Fibroblast of skin of right quadriceps (primary cell): Measurements from ENCODE around the gene PLCB4.

Experiments
- DNase-seq: peaks from one replicate; pipeline ENCODE4 v3.0.0-alpha.2; 2013

PLCB4 gene

DNA sequence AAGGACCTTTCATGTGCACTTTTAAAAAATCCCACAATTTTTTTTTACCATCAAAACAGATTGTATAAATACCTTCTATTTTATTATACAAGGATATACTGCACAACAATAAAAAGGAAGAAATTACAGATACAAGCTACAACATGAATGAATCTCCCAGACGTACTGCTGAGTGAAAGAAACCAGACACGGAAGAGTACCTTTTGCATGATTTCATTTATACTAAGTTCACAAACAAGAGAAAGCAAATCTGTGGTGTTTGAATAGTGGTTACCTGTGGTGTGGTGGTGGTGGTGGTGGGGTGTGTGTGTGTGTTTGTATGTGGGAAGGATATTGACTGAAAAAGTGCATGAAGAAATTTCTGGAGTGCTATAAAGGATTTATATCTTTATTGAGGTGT is 6.8 kb upstream of the PLCB4 start:
- DNase-seq = no peak

DNA sequence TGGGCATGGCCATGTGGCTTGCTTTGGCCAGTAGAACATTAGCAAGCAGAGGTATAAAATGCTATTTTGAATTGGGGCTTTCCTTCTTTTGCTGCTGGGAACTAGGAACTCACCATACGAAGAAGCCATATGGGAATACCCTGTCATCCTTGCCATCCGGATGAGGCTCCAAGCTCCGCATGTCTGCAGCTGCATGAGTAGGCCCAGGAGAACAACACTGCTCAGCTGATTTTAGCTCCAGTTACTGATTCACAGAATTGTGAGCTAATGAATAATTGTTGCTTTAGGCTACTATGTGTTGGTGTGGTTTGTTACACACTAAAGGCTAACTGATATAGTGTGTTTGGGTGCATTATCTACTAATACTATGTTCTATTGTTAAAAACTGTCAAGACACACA is 2.7 kb upstream of the PLCB4 start:
- DNase-seq = peak; percentile 54

DNA sequence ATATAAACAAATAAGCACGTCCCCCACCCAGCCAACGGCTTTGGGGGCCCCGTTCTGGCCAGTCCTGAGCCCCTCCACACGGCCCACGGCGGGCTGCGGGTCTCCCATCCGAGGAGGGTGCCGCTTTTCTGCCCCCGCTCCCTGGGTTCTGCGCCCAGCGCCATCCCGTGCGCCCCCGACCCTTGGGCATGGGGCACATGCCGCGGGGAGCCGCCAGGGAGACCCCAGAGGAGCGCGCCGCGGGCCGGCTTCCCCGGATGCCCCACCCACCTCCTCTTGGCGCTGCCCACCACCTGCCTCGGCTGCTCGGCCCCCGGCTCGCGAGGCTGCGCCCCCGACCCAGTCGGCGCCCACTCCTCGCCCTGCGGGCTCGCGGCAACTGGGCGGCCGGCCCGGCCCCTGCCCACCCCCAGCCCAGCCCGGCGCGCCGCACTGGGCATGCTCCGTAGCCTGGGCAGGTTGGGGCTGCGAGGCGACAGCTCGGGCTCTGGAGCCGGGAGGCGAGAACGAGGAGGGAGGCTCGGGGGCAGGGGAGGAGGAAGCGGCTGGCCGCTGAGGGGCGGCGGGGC is 570 bp upstream of the PLCB4 start:
- peak; percentile 38 for DNase-seq

DNA sequence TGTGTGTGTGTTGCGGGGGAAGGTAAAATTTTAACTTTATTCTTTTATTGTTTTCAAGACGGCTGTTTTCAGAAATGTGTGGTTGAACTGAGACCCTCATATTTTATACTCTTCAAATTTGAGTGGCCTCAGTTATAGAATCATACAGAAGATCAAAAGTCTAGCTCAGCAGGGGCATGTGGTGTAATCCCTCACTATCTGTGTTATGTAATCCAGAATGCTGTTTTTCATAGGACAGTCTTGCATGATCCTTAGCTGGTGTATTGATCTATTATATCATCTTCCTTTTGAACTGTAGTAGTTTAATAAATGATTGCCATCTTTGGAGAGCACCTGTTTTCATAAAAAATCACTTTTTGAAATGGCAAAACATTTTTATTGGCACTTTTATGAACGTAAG is 1.4 kb downstream of the PLCB4 start:
- DNase-seq = no peak

DNA sequence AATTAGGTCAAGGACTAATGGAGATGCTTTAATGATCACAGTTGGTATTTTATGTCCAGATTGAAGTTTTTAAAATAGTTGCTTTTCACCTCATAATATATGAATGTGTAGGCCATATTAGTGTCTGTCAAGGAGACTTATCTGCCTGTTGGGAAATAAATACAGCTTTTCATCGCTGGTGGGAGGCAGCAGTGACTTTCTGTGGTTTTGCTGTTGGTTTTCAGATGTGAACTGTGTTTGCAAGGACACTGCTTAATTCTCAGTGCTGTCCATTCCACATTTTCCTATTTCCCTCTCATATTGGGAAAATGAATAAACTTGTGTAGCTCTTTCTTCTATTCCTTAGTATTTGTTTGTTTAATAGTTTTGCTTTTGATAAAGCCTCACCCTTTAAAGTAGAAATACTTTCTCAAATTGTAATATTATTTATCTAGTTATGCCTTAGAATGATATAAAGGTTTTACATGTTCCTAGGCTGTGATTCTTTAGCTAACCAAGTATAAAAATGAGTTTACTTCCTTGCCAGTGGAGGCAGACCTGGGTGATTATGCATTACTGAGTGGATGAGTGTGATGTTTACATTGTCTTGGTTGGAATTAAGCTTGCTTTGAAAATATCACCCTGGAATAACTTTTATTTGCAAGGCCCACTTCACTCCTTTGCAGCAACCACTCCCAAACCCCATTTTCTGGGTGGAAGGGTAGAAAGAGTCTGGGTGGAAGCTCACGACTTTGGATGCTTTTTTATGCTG is 3.3 kb downstream of the PLCB4 start:
- DNase-seq = no peak

DNA sequence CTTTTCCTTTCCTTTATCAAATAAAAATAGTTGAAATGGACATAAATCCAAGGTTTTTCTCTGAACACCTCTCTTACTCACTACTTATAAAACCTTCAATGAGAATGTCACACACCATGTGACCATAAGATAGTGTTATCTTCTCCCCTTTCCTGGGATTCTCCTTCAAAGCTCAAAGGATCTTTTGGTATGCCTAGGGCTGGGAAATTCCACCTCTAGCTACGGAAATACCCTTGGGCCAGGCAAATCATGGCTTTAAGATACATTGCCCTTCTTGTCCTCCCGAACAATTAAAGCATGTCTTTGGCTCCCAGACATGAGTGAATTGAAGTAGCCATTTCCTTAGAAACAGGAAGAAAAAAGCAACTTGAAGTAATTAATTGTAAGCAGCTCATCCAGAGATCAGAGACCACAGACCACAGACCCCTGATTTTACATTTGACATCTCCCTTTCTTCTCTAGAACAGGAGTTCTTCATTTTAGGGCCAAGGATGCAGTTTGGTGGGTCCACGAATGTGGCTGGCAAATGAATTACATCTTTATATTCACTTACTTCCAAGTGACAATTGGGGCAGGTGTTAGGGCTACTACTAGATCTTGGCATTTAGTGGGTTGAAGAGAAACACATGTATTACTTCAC is 4.1 kb downstream of the PLCB4 start:
- no peak for DNase-seq

DNA sequence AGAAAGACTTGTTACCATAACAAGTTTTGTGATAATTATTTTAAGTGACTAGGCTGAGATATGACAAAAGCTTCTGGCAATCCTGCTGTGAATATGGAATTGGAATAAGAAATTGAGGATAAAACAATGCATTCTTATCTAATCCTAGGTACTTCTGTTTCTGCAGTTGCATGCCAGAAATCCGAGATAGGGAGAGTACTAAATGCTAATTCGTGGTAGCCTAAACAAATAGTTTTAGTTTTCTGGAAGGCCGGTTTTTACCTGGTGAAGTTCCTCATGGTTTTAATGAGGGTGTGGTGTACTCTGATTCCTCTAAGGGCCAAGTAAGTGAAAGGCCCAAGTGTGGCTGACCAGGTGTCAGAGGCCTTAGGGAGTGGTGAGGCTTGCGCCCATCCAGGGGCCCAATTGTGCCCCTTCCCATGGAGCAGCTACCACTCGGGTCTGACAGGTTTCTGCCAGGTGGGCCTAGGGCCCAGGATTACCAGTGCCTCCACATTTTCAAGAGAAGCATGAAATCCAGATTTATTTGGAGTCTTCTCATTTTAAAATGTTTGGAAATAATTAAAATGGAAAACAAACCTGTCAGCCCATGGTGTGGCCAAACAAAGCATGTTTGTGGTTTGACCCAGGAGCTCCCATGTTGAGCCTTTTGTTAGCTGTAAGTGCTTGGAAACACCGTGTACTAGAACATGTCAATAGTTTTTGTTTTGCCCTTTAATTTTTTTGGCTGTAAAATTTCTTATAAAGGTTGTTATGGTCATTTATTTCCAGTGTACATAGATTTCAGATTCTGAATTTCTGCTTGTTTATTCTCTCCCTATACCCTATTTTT is 6.6 kb downstream of the PLCB4 start:
- DNase-seq = no peak

DNA sequence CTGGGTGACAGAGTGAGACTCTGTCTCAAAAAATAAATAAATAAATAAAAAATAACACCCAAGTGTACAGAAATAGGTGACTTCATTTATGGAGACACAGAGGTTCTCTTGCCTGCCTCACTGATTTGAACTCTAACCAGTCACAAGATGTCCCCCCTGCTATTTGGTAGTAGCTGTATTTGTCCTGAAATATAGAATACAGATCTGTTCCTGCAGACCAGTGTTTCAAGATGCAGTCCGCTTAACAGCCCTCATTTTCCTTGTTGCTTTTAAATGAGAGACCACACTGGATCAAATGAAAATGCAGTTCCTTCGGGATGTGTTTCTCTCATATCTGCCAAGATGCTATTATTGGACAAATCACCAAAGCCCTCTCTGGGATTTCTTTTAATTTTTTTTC is 7.6 kb downstream of the PLCB4 start:
- no peak for DNase-seq

DNA sequence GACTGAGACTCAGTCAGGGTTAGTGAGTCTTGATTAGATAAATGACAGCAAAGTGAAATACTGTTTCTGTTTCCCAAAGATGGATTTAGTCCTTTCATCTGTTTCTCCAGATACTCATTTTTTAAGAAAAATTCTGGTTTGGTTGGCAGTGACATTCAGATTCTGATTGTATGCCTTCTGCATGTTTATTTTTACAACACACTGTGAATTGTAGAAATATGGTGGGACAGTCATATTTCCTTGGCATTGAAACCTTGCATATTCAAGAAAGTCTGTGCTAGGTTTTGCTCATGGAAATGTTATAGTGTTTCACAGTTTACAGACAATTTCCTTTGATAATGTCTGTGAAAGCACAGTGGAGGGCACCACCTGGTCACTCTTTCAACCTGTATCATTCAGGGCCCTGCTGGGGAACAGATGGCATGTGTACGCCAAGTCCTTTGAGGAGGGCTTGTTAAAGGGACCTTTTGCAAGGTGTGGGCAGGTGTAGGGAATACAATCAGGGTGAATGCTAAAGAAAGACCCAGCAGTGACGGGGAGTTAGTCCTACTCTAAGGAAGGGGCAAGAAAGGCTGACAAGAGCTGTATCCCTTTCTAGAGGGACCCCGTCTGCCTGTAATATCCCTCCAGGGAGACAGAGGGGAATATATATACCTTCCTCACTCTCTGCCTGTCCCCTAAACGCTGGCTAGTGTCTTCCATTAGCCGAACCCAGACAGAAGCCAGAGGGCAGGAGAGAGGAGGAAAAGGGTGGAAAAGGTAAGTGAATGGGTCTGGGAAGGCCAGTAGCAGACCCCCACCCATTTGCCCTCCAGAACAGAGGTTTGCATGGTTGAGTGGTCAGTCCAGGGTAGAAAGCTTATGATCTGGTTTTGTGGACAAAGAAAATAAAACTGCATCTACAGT is 10.2 kb downstream of the PLCB4 start:
- DNase-seq = no peak

DNA sequence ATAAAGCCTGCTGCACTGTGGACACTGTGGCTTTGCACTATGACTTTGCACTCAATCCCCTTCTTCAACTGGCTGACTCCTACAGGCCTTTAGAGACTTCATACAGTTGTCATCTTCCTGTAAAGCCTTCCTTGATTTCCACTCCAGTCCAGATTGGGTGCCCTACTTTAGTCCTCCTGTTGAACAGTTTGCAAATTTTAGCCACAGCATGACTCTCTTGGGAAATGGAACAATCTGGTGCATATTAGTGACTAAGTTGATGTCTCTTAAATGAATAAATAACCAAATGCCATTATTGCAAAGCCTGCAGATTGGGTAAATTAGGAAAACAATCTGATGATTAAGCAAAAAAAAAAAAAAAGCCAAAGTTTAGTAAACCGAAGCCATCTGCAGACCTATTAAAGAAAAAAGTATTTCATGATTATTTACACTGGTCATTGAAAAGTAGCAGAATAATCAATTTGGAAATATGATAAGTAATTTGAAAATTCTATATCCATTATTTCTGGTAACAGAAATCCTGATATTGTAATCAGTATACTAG is 12.6 kb downstream of the PLCB4 start:
- peak; percentile 81 for DNase-seq

DNA sequence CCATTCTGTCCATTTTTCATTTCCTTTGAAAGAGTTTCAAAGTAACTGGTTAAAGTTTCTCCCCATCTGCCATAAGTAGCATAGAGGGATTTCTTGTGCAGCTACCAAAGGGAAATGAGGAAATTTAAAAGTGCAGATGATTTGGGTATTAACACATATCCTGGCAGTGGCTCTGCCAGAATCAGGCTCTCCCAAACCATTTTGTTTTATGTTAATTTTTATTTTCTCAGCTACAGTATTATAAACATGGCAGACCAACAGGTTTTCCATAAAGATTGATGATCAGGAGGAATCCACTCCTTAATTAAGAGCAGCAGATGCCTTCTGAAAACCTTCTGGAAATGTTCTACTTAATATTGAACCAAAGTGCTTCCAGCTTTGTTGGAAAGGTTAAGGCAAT is 13.9 kb downstream of the PLCB4 start:
- DNase-seq = no peak

DNA sequence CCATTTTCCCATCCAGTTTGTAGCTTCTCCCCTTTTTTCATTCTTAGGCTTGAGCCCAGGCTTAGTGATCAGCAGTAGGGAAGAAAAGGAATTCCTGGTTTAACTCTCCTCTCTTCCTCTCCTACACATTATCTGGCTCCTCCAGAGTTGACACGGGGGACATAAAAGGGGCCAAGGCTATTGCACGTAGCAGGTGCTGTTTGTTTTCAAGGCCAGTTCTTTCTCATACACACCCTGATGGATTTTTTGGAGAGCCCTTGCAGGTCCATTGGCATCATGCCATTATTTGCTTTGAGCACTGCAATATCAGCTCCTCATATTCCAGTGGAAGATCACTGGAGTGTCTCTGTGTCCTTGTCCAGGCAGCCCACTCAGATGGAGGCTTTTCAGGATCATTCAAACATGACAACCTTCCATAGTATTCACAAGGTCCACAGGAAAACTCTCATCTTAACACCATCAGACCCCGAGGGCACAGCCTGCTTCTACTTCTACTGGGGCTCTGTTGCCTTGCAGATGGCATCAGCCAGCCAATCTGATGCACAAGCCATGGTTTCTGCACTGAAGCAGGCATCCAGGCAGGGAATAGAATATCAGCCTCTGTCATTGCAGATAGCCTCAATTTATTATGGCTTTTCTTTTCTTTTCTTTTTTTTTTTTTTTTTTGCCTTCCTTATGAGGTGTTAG is 18.8 kb downstream of the PLCB4 start:
- DNase-seq = no peak

DNA sequence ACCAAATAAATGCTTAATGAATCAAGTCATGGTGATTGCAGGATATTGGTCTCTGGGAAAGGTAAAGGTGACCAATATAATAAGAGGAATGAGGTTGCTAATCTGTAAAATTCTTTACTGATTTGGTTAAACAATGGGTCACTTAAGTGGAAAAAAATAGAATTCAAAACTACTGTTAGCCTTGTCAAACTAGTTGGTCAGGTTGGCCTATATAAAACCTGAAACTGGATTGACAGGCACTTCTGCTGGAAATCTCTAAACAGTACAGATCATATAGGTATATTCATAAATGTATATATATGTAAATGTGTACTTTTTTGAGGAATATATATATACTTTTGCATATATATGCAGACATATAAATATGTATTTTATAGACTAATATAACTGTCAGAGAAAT is 19.7 kb downstream of the PLCB4 start:
- no peak for DNase-seq

DNA sequence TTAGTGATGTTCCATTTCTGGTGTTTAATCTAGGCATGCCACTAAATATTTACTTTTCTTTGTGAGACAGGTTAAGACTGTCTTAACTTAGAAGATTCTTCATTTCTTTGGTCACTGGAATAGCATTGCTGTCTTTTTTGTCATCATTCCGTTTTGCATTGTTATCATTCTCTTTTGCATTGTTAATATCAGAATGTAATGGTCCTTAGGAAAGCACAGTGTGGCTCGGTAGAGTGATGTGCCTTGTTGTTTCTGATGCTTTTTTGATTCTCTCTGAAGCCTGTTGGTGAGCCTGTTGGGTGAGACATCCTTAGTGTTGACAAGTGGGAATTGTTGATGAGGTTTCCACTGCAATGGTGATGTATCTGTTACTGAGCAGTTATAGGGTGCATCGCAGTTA is 23.2 kb downstream of the PLCB4 start:
- no peak for DNase-seq

DNA sequence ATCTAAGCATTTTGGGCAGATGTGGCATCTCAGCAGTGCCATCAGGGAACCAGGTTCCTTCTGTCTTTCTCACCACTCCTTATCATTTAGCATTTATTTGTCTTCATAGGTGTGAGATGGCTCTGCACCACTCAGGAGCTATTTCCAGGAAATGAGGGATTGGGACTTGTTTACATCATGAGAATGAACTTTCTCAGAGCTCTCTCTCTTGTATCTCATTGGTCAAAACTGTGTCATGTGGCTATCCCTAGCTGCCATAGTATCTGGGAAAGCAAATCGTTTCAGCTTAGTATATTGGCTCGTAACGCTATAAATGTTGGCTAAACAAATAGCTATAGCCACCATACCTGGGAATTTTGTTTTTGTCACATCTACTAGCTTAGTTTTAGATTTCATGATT is 23.8 kb downstream of the PLCB4 start:
- DNase-seq = no peak

DNA sequence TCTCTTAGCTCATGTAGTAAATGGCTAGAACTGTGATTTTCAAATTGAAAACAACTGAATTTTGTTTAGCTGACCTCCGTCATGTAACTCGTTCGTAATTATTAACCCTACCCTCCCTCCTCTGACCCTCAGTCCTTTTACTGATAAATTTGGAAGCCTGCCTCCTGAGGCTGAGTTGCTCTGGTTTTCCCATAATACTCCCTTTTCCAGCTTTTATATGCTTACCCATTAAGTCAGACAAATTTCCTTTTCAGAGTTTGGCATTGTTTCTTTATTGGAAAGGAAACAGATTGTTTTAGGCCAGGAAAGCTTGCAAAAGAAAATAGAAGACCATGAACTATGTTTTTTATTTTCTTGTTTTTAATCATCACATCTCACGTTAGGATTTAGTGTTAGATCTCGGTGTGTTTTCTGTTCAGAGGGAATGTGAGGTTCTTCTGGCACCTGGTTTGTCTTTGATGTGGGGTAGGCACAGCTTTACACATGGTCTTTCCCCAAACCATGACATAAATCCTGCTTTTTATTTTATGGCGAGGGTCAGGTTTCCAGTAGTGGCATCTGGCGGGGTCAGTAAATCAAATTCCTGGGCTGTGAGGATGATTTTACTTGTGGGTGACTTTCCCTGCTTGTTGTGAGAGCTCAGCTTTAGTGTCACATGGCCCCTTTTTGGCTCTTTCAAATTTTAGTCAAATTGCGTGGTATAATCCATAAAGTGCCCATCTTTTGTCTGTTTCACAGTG is 24.5 kb downstream of the PLCB4 start:
- DNase-seq = peak; percentile 21

DNA sequence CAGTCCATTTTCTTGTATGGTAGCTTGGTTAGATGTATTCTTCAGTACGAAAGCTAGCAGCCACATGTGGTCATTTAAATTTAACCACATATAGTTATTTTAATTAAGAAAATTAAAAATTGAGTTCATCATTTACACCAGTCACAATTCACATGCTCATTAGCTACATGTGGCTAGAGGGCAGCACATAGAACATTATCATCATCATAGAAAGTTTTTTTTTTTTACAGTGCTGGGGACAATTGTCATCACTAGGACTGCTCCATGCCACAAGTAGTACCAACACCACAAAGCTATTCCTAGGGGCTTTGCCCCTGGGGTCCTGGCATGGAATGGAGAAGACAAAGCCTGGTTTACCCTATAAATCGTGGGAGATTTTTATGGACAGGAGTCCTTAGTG is 30.5 kb downstream of the PLCB4 start:
- DNase-seq = no peak

DNA sequence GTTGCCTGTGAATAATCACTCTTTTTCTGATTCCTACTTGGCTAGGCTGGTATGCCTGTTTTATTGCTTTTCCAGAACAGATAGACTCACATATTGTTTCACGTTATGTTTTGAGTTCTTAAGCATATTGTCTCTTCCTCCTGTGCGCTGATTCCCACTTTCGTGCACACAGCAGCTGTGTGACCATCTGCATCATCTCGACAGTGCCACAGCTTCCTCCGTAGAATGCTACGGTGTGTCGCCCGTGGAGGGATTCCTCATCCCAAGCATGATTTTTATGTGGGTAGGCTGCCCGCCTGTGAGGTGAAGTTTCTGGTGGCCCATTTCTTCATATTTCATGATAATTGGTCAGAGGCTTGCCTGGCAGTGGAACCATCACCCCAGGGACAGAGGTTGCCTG is 31.8 kb downstream of the PLCB4 start:
- DNase-seq = no peak

DNA sequence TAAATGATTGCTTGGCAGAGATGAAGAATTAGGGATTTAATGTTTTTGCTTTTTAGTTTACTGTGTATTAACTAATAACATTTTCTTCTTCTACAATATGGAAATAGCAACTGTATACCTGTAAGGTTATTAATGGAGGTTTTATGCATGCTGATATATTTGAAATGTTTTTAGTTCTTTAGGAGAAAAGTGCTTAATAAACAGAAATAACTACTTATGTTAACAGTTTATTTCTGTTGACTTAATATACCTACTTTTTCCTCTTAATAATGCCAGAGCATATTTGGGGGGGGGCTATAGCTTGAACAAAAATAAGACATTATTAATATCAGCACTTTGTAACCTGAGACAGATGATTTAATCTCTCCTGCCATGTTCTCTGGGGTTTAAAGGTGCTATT is 33.6 kb downstream of the PLCB4 start:
- no peak for DNase-seq

DNA sequence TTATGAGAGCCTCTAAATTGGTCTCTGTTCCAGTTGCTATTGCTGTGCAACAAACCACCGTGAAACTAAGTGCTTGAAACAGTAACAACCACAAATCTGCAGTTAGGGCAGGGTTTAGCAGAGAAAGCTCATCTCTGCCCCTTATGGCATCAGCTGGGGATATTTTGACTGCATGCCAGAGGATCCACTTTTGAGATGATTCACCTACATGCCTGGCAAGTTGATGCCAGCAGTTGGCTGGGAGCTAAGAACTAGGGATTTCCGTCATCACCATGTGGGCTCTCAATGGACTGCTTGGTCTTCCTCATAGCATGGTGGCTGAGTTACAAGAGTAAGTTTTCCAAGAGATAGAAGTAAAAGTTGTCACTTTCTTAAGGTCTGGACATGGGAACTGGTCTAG is 35.1 kb downstream of the PLCB4 start:
- DNase-seq = no peak

DNA sequence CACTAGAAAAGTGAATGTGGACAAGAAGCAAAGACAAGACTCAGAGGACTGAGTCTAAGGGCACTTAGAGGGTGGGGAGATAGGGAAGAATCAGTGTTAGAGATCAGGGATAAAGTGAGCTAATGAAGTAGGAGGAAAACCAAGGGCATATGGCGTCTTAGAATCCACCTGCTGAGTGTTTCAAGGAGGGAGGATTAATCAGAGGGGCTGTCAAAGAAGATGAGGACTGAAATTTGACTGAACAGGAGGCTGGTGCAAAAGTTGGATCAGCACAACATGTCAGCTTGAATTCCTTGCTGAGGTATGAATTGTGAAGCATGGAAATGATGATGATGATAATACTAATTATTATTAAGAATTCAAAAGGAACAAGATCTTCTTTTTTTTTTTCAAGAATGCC is 39.4 kb downstream of the PLCB4 start:
- no peak for DNase-seq
